SK-N-MC (cell line): ENCODE data around the gene ZCRB1.
A peak's percentile ranks its signal among the peaks of the same experiment; 100 is the strongest.
"Not testable (repeated sequence)": the region's sequence is repeated elsewhere in the genome, so short reads cannot be mapped to it uniquely, and the experiment has no call there.

Experiments used
- DNase-seq: peaks from one replicate; pipeline ENCODE4 v3.0.0-alpha.2; 2011; ENCODE audit warnings: low read depth, low spot score
- H3K27ac ChIP-seq: fragments of 200-600 bp; sonication (generic); 2 replicates; pipeline ENCODE4 v1.5.1; 2016; ENCODE audit warnings: mixed run types
- H3K36me3 ChIP-seq: fragments of 200-600 bp; sonication (generic); 2 replicates; pipeline ENCODE4 v1.6.1; 2017; ENCODE audit warnings: antibody characterized with exemption, low read length, mixed read lengths; ENCODE audit not compliant: insufficient read depth
- H3K4me3 ChIP-seq: fragments of 200-600 bp; sonication (generic); 2 replicates; pipeline ENCODE4 v1.5.1; 2016
- H3K9ac ChIP-seq: fragments of 200-600 bp; sonication (generic); 2 replicates; pipeline ENCODE4 v1.8.0; 2017; ENCODE audit warnings: mixed run types, mixed read lengths; ENCODE audit not compliant: insufficient read length
- H3K9me3 ChIP-seq: fragments of 200-600 bp; sonication (generic); 2 replicates; pipeline ENCODE4 v1.6.1; 2017; ENCODE audit warnings: low read depth, mild to moderate bottlenecking, antibody characterized with exemption, low read length, moderate library complexity, mixed read lengths
- EZH2 ChIP-seq: fragments of 200-600 bp; sonication (generic); IDR thresholded peaks from one replicate; pipeline ENCODE4 v1.6.1; 2017; ENCODE audit warnings: antibody characterized with exemption
- FOXP2 ChIP-seq: optimal IDR thresholded peaks from 2 replicates; pipeline ENCODE3; 2011; ENCODE audit warnings: mild to moderate bottlenecking, moderate library complexity; ENCODE audit not compliant: insufficient read depth; ENCODE audit errors: extremely low read length, control extremely low read depth
- POLR2AphosphoS5 ChIP-seq: IDR thresholded peaks from 2 replicates; pipeline ENCODE4 v1.6.1; 2012; ENCODE audit warnings: mild to moderate bottlenecking, low read depth, low read length, borderline replicate concordance

The ZCRB1 gene

GRCh38 chr12:42332301-42333285 is 6.7 kb upstream of the ZCRB1 start:
- Histone ChIP-seq H3K4me3 (no peak overlapping the region), H3K9ac (no peak overlapping the region), H3K36me3 (peaks cover 16% of the 10 kb centered on the region), H3K27ac (peak overlapping the region; percentile 73), H3K9me3 (no peaks in the 10 kb centered on the region)
- TF ChIP-seq FOXP2 (no peak), POLR2AphosphoS5 (no peak), EZH2 (no peak)
- DNase-seq = peak; percentile 34

- not testable (repeated sequence) for DNase-seq, H3K9ac ChIP-seq, H3K9me3 ChIP-seq, H3K4me3 ChIP-seq, H3K36me3 ChIP-seq, H3K27ac ChIP-seq
Measured at GRCh38 chr12:42330097-42330496, 4.2 kb upstream of the ZCRB1 start.

- TF ChIP-seq EZH2 = no peak
- no peak for TF ChIP-seq FOXP2
- TF ChIP-seq POLR2AphosphoS5 = no peak
- Histone ChIP-seq H3K27ac (no peak overlapping the region), H3K9me3 (no peaks in the 10 kb centered on the region), H3K9ac (peak overlapping the region; percentile 88), H3K4me3 (peak overlapping the region; percentile 90), H3K36me3 (peaks cover 11% of the 10 kb centered on the region)
- no peak for DNase-seq
Measured at GRCh38 chr12:42327227-42327590, 1.3 kb upstream of the ZCRB1 start.

GRCh38 chr12:42326541-42327226 is 790 bp upstream of the ZCRB1 start:
- DNase-seq = no peak
- peak overlapping the region; percentile 5; the same call in 1 of the 2 replicates for H3K27ac ChIP-seq

GRCh38 chr12:42325326-42325652 is 605 bp downstream of the ZCRB1 start:
- peak overlapping the region; percentile 48; the same call in 1 of the 2 replicates for H3K27ac ChIP-seq
- no peak for TF ChIP-seq POLR2AphosphoS5
- no peak for TF ChIP-seq FOXP2
- TF ChIP-seq EZH2 = no peak
- H3K9me3 ChIP-seq = no peaks in the 10 kb centered on the region
- H3K9ac ChIP-seq = peak overlapping the region; percentile 88
- H3K4me3 ChIP-seq = peak overlapping the region; percentile 90
- DNase-seq = no peak
- H3K36me3 ChIP-seq = peaks cover 23% of the 10 kb centered on the region

More at GRCh38 chr12:42326541-42327226, 790 bp upstream of the ZCRB1 start:
- TF ChIP-seq EZH2 = no peak
- TF ChIP-seq FOXP2 = no peak
- no peak for TF ChIP-seq POLR2AphosphoS5
- H3K36me3 ChIP-seq = peaks cover 14% of the 10 kb centered on the region
- peak overlapping the region; percentile 90 for H3K4me3 ChIP-seq
- H3K9ac ChIP-seq = peak overlapping the region; percentile 88
- H3K9me3 ChIP-seq = no peaks in the 10 kb centered on the region

- TF ChIP-seq EZH2 (no peak), POLR2AphosphoS5 (no peak), FOXP2 (no peak)
- no peak overlapping the region for H3K9ac ChIP-seq
- peaks cover 23% of the 10 kb centered on the region for H3K36me3 ChIP-seq
- DNase-seq = no peak
- no peak overlapping the region for H3K4me3 ChIP-seq
- no peaks in the 10 kb centered on the region for H3K9me3 ChIP-seq
- H3K27ac ChIP-seq = no peak overlapping the region
Measured at GRCh38 chr12:42323856-42324255, 2.0 kb downstream of the ZCRB1 start.

- no peak for DNase-seq
- no peak for TF ChIP-seq FOXP2
- TF ChIP-seq EZH2 = no peak
- TF ChIP-seq POLR2AphosphoS5 = no peak
- no peak overlapping the region for H3K4me3 ChIP-seq
- H3K9ac ChIP-seq = no peak overlapping the region
- no peaks in the 10 kb centered on the region for H3K9me3 ChIP-seq
- H3K27ac ChIP-seq = no peak overlapping the region
- peaks cover 24% of the 10 kb centered on the region for H3K36me3 ChIP-seq
Measured at GRCh38 chr12:42322567-42322966, 3.3 kb downstream of the ZCRB1 start.

GRCh38 chr12:42320796-42321195 is 5.1 kb downstream of the ZCRB1 start:
- no peak for DNase-seq
- H3K27ac ChIP-seq = no peak overlapping the region
- H3K9me3 ChIP-seq = no peaks in the 10 kb centered on the region
- no peak overlapping the region for H3K4me3 ChIP-seq
- no peak overlapping the region for H3K9ac ChIP-seq
- TF ChIP-seq POLR2AphosphoS5 (no peak), EZH2 (no peak), FOXP2 (no peak)
- H3K36me3 ChIP-seq = peaks cover 39% of the 10 kb centered on the region
